Ovary (tissue), 3 donors: Measurements from ENCODE around the gene PRDX5.

Source experiments
- CTCF ChIP-seq, 3 donors: fragments of 450-650 bp in 2 of 3; fragments of 200-600 bp in 1 of 3; IDR thresholded peaks; one replicate each; pipeline versions ENCODE4 v1.5.1 to v1.8.0; 2016 to 2022; ENCODE audit warnings: antibody characterized with exemption in 3 of 3, mild to moderate bottlenecking in 1 of 3
- POLR2A ChIP-seq: fragments of 450-650 bp; IDR thresholded peaks from one replicate; pipeline ENCODE4 v1.6.1; 2017; ENCODE audit warnings: antibody characterized with exemption, mild to moderate bottlenecking, moderate library complexity
- donor health status: DM: no; HTN: no; CAD: no.

DNA sequence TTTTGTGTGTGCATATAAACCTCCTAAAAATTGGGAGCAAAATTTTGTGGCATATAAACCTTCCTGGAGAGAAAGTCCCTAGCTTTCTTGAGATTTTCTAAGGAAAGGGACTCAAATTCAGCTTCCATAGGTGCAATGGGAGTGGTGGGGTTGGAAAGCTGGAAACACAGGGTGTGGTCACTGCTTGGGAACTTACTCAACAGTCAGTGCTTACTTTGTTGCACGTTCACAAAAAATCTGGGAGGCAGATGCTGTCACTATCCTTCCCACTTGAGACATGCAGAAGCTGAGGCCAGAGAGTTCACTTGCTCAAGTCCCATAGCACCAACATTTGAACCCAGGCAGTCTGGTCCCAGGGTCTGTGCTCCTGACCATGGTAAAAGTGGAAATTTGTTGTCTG is 21.7 kb upstream of the PRDX5 start:
- TF ChIP-seq CTCF (IDR thresholded peaks at IDR 0.05) (no peak), POLR2A (no peak)
